LNCAP (cell line): ENCODE results near the gene TSC22D2.

Experiments used
- CTCF ChIP-seq: fragments of 450-650 bp; IDR thresholded peaks from 2 replicates; pipeline ENCODE4 v1.5.1; 2017; ENCODE audit warnings: mild to moderate bottlenecking

Gene TSC22D2

GRCh38 chr3:150370122-150370602 lies 37.9 kb upstream of the TSC22D2 start:
- TF ChIP-seq CTCF = no peak

DNA sequence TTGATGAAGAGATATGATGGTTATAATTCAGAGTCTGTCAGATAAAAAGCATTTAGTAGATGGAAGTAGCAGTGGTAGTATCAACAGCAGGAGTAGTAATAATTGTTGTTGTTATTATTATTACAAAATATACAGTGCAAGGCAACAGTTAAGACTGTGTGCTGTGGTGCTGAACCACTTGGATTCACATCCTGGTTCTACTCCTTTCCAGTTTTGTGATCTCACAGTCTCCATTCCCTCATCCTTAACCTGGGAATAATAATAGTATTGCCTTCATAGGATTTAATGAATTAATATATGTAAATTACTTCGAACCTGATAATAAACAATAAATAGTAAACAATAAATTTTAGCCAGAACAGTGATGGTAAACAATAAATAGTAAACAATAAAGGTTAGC lies 37.1 kb upstream of the TSC22D2 start:
- TF ChIP-seq CTCF = no peak

GRCh38 chr3:150371741-150372254 lies 36.3 kb upstream of the TSC22D2 start:
- TF ChIP-seq CTCF = no peak

DNA sequence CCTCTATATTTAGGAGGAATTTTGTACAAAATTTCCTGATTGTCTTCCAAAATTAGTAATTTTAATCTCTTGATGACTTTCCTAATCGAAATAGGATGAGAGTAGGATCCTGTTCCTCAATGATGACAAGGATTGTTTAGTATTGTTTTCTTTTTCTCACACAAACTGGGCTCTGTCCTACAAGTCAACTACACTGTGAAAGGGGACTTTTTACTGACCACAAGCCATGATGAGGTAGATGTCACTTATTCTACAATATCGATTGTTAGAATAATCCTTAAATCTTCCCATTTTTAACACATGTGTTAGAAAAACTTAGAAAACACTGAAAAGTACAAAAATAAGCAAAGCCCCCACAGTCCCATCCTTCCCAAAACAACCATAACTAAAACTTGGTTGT lies 35.8 kb upstream of the TSC22D2 start:
- TF ChIP-seq CTCF = no peak

- no peak for TF ChIP-seq CTCF
Measured at GRCh38 chr3:150372722-150373121, 35.4 kb upstream of the TSC22D2 start.

DNA sequence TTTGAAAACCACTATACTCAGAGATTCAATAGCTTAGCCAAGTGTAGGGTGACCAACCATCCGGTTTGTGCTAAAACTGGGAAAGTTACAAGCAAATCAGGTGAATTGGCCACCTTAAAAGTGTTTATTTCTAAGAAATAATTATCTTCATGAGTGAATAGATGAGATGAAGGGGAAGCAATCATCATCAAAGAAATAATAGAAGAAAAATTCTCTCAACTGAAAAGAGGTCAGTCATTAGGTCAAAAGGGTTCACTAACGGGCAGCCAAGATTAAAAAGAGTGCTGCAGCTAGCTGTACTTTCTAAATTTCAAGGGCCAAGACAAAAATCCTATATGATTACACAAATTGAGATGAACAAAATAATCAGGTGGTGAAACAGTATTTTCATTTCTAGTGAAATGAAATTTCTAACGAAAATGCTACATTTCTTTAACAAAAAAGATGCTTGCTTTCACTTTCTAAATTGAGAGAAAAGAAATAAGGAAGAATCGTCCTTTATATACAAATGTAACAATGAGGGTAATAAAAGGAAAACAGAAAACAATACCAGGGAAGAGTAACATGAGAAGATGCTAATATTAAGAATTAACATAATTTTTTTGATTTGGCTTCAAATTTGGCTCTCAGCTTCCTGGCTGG lies 34.7 kb upstream of the TSC22D2 start:
- no peak for TF ChIP-seq CTCF

- TF ChIP-seq CTCF = no peak
Measured at GRCh38 chr3:150374975-150375374, 33.1 kb upstream of the TSC22D2 start.
